HG03521 (cell line): ENCODE results near the gene TIGD2.
A peak's percentile ranks its signal among the peaks of the same experiment; 100 is the strongest.

Source experiments
- ATAC-seq: cut with Tn5 transposase; IDR thresholded peaks from one replicate; pipeline ENCODE4 v1.9.1; 2021; ENCODE audit warnings: mild to moderate bottlenecking, moderate library complexity; ENCODE audit not compliant: unreplicated experiment

TIGD2 gene

GRCh38 chr4:89110986-89111832 is at the start of gene TIGD2:
Gene TIGD2 (plus strand): TSS chr4:89111533. CDS start chr4:89112975, 1,442 bp downstream.
- ATAC-seq = peak; percentile 89

GRCh38 chr4:89064848-89065247 is 46.5 kb upstream of the TIGD2 start:
- ATAC-seq = no peak

DNA sequence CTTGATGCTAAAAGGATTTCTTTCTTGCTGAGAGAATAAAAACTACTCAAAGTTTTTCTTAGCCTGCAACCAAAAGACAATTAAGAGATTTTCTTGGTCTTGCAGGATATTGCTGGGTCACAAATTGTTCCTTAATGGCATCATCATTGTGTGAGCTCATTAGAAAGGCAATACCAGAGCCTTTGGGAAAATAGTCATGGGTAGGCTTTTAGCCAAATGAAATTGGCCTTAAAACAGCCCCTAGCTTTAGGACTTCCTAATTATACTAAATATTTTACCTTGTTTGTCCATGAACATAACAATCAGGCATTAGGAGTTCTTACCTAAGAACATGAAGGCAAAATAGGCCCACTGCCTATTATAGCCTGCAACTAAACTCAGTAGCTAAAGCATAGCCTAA is 43.9 kb upstream of the TIGD2 start:
- no peak for ATAC-seq

- peak; percentile 90 for ATAC-seq
These were observed 41.9 kb upstream of the TIGD2 start for GRCh38 chr4:89069481-89069880.

GRCh38 chr4:89070041-89070440 is 41.3 kb upstream of the TIGD2 start:
- peak; percentile 35 for ATAC-seq

- no peak for ATAC-seq
These were observed 40.0 kb upstream of the TIGD2 start for GRCh38 chr4:89071311-89071710.

- ATAC-seq = no peak
These were observed 38.4 kb upstream of the TIGD2 start for GRCh38 chr4:89072921-89073320.

- ATAC-seq = no peak
These were observed 33.6 kb upstream of the TIGD2 start for GRCh38 chr4:89077761-89078160.

- no peak for ATAC-seq
These were observed 33.0 kb upstream of the TIGD2 start for GRCh38 chr4:89078300-89078699.

- no peak for ATAC-seq
These were observed 12.3 kb upstream of the TIGD2 start for GRCh38 chr4:89099034-89099433.

- ATAC-seq = no peak
These were observed 11.9 kb upstream of the TIGD2 start for GRCh38 chr4:89099471-89099870.

DNA sequence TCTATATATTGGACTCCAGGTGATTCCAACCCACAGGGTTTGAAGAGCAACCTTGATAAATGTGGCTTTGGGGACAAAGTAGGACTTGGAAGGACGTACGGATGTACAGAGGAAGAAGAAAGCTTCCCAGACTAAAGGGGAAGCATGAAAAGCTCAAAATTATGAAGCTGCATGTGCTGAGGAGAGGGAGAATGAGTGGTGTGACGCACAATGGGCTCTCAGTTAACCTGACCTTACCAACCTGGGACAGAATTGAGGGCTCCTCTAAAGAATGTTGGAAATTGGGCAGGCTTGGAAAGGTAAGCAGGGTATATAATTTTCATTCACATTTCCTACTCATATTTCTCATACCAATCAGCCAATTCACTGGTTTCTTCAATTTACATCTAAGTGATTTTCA is 10.5 kb upstream of the TIGD2 start:
- peak; percentile 1 for ATAC-seq

DNA sequence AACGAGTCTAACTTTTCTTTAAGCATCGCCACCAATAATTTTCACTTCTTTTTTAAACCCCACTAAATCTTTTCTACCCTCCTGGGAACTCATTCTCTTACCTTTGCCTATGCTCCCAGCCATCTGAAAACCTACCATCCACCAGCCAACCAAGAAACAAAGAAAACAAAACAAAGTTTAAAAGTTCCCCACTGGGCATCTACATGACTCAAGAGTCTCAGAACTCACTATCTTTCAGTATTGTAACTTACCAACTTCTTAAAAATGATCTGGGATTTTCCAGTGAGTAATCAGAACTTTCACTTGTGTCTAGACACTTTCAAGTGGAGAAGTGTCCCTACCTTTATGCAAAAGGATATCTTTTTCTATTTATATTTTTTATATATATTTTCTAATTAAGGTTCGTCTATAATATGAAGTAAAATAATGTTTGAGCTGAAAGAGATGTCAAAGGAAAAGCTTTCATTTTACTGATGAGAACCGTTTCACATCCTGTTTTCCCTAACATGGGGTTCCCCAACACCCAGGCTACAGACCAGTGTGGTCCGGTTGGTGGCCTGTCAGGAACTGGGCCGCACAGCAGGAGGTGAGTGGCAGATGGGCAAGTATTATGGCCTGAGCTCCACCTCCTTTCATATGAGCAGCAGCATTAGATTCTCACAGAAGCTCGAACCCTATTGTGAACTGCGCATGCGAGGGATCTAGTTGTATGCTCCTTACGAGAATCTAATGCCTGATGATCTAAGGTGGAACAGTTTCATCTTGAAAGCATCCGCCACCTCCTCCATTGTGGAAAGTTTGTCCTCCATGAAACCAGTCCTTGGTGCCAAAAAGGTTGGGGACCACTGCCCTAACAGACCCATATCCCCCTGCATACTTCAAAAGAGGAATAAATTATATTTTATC is 9.8 kb upstream of the TIGD2 start:
- peak; percentile 96 for ATAC-seq

- ATAC-seq = no peak
These were observed 5.6 kb upstream of the TIGD2 start for GRCh38 chr4:89105726-89106125.

DNA sequence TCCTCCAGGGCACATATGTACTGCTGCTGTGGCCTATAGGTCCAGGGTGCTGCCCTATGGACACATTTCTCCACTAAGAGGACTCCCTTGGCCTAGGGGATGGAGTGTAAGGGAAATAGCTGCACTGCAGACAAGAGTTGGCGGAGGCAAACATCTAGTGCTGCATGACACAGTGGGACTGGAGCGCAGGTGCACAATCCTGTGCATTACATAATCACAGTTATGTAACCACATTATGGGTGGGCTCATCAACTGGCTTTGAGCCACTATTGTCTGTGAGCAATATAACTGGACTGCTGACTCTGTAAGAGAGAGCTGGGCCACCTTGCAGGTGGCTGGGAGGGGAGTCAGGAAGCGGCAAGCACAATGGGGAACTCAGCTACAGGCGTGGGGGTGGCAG is 3.2 kb upstream of the TIGD2 start:
- no peak for ATAC-seq

DNA sequence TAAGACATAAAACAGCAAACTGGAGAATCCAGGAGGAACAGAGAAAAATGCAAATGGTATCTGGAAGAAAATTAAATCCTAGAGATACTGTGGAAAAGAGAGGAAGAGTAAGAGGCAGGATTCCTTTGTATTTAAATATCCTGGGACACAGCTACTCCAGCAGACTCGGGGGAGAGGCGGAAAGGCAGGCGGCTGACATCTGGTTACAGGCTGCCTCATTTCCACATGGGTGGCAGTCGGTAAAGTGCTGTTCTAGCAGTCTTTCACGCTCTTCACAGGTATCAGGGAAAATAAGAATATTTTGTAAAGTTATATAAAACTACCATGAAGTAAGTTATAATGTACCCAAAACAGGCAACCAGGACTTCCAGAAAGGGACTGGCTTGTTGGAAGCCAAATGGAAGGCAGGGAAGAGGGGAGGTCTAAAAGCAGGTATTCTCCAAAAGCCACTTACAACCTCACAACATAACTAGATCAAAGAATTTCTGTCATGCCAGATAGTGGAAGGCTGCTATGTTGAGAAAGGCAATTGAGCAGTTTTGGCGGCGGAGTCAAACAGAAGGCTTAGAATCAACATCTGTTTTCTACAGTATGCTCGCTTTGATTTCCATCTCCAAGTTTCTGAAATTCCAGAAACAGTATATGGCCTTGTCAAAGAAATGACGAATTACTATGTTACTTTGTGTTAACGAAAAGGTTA is 1.3 kb upstream of the TIGD2 start:
- no peak for ATAC-seq

DNA sequence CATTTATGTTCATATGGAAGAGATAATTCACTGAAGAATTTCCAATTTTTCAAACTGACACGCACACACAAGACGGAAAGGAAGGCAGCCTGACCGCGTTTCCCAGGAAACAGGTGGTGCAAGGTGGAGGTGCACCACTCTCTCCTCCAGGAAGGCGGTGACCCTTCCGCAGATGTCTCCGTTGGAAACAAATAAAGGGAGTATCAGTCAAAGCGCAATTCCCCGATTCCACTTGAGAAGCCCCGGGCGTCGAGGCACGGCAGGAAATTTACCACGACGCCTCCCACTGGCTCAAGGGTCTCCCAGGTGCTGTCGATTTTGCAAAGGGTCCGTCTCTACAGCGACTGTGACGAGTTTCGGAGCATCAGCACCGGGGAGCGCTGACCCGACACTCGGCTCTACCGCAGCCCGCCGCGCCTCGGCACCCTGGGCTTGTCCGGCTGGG is 770 bp upstream of the TIGD2 start:
- ATAC-seq = no peak

- no peak for ATAC-seq
These were observed 665 bp downstream of the TIGD2 start for GRCh38 chr4:89111833-89112563.

DNA sequence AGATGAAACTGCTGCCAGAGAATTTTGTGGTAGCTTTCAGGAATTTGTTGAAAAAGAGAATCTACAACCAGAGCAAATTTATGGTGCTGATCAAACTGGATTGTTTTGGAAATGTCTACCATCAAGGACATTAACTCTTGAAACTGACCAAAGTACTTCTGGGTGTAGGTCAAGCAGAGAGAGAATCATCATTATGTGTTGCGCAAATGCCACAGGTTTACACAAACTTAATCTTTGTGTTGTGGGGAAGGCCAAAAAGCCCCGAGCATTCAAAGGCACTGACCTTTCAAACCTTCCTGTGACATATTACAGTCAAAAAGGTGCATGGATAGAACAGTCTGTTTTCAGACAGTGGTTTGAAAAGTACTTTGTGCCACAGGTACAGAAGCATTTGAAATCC is 2.1 kb downstream of the TIGD2 start:
- ATAC-seq = no peak

DNA sequence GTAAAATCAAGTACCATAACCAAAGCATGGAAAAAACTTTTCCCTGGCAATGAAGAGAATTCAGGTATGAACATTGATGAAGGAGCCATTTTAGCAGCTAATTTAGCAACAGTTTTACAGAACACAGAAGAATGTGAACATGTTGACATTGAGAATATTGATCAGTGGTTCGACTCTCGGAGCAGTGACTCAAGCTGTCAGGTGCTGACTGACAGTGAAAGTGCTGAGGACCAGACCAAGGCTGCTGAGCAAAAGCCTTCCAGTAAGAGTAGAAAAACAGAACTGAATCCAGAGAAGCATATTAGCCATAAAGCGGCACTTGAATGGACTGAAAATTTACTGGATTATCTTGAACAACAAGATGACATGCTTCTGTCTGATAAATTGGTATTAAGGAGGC is 2.8 kb downstream of the TIGD2 start:
- no peak for ATAC-seq

DNA sequence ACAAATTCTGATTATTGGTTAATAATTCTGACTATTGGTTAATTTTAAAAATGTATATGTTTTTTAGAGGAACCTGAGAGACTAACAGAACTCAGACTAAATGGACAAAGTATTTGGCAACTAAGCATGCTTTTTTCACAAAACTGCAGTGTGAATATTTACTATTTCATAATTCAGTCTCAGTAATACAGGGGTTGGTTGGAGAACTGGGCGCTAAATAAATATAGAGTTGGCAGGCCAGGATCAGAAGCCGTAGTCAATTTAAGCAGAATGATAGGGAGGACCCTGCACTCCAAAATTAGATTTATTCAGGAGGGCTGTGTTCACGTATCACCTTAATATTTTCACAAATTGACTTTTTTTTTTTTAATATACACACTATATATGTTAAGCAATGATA is 5.8 kb downstream of the TIGD2 start:
- ATAC-seq = no peak
